ENCODE results near the gene KRTAP10-6.
A peak's percentile ranks its signal among the peaks of the same experiment; 100 is the strongest.
"Not testable (repeated sequence)": the region's sequence is repeated elsewhere in the genome, so short reads cannot be mapped to it uniquely, and the experiment has no call there.

Gene KRTAP10-6

GRCh38 chr21:44575307-44576024, 16.8 kb downstream of the KRTAP10-6 start:
- no peak for DNase-seq

GRCh38 chr21:44574457-44575306, 17.6 kb downstream of the KRTAP10-6 start:
- DNase-seq, result no peak

- DNase-seq, result not testable (repeated sequence)
These were observed 18.5 kb downstream of the KRTAP10-6 start, which contains the start of gene KRTAP10-4 for GRCh38 chr21:44573630-44574456. Gene KRTAP10-4, plus strand, starts transcription at chr21:44573729. Its CDS starts 30 bp downstream, at chr21:44573759.

- DNase-seq, result no peak
These were observed 19.2 kb downstream of the KRTAP10-6 start for GRCh38 chr21:44572959-44573583.

GRCh38 chr21:44571844-44572782, 20.2 kb downstream of the KRTAP10-6 start:
- no peak for DNase-seq

GRCh38 chr21:44571296-44571695, 21.0 kb downstream of the KRTAP10-6 start:
- DNase-seq, result no peak

- no peak for DNase-seq
These were observed 22.3 kb downstream of the KRTAP10-6 start for GRCh38 chr21:44569861-44570517.

- DNase-seq, result no peak
These were observed 23.4 kb downstream of the KRTAP10-6 start for GRCh38 chr21:44568667-44569556.

- no peak for DNase-seq
These were observed 24.0 kb downstream of the KRTAP10-6 start for GRCh38 chr21:44568261-44568660.

- no peak for DNase-seq
These were observed 24.7 kb downstream of the KRTAP10-6 start for GRCh38 chr21:44567481-44568171.

- DNase-seq, result no peak
These were observed 25.9 kb downstream of the KRTAP10-6 start for GRCh38 chr21:44566403-44566802.

- no peak for DNase-seq
These were observed 27.3 kb downstream of the KRTAP10-6 start for GRCh38 chr21:44564886-44565598.

- DNase-seq, result no peak
These were observed 28.2 kb downstream of the KRTAP10-6 start for GRCh38 chr21:44564099-44564498.

- DNase-seq, result no peak
These were observed 33.6 kb downstream of the KRTAP10-6 start, which contains the start of gene KRTAP10-3 for GRCh38 chr21:44558695-44559094. Gene KRTAP10-3, minus strand, starts transcription at chr21:44558795. Its CDS starts 80 bp downstream, at chr21:44558715.

GRCh38 chr21:44558329-44558675, 34.0 kb downstream of the KRTAP10-6 start:
- not testable (repeated sequence) for DNase-seq

GRCh38 chr21:44557491-44558328, 34.6 kb downstream of the KRTAP10-6 start:
- DNase-seq, result no peak

GRCh38 chr21:44556879-44557278, 35.4 kb downstream of the KRTAP10-6 start:
- peak; percentile 33 for DNase-seq
